H1 (cell line): ENCODE results near the gene SPTBN1. TPM values are rescaled to one million over a fixed set of nuclear protein-coding genes. Genes with fewer than 3 reads are reported as not detected.

Experiments used
- CTCF ChIA-PET: fragments of 300-600 bp; sonication (Branson Sonifier 250); formaldehyde crosslinking; loops from one replicate; lab custom pipeline; 2021; ENCODE audit not compliant: partially characterized antibody; lab: Charles Lee
- POLR2A ChIA-PET: fragments of 300-600 bp; sonication (Branson Sonifier 250); formaldehyde crosslinking; loops from one replicate; lab custom pipeline; 2021; ENCODE audit warnings: inconsistent platforms; ENCODE audit not compliant: partially characterized antibody; lab: Charles Lee
- DNase-seq, 2 experiments: peaks; one replicate each; pipeline versions ENCODE4 v3.0.0 to v3.0.0-alpha.2; 2010 to 2022; ENCODE audit warnings: low spot score in 2 of 2, low read depth in 1 of 2, mixed read lengths in 1 of 2
- FAIRE-seq: peaks from 2 replicates; lab custom pipeline; 2011; peaks lifted over from hg19 to GRCh38; lab: Jason Lieb, UNC
- H2AFZ ChIP-seq: 2 replicates; pipeline ENCODE4 v1.8.1; 2012; ENCODE audit warnings: low read length, inconsistent platforms
- H2AK5ac ChIP-seq: 2 replicates; pipeline ENCODE4 v1.6.1; 2013; ENCODE audit warnings: low read depth, low read length
- H2BK120ac ChIP-seq: replicated peaks from 2 replicates; pipeline ENCODE3; 2013; ENCODE audit warnings: low read depth, low read length, inconsistent platforms
- H2BK12ac ChIP-seq: 2 replicates; pipeline ENCODE4 v1.6.1; 2013; ENCODE audit warnings: low read depth, low read length
- H2BK15ac ChIP-seq: 2 replicates; pipeline ENCODE4 v1.6.1; 2013; ENCODE audit warnings: low read length
- H2BK20ac ChIP-seq: 2 replicates; pipeline ENCODE4 v1.6.1; 2013; ENCODE audit warnings: low read length
- H2BK5ac ChIP-seq: 2 replicates; pipeline ENCODE4 v1.6.1; 2013; ENCODE audit warnings: low read depth, low read length
- H3K14ac ChIP-seq: 2 replicates; pipeline ENCODE4 v1.6.1; 2013; ENCODE audit warnings: inconsistent platforms; ENCODE audit not compliant: insufficient read length
- H3K18ac ChIP-seq: 2 replicates; pipeline ENCODE4 v1.6.1; 2013; ENCODE audit warnings: low read length; ENCODE audit errors: extremely low read depth
- H3K23ac ChIP-seq: 2 replicates; pipeline ENCODE4 v1.6.1; 2013; ENCODE audit warnings: inconsistent platforms; ENCODE audit not compliant: insufficient read length
- H3K23me2 ChIP-seq: 2 replicates; pipeline ENCODE4 v1.6.1; 2013; ENCODE audit warnings: low read depth, low read length
- H3K27ac ChIP-seq: 2 replicates; pipeline ENCODE4 v1.6.1; 2011; ENCODE audit warnings: low read depth, low read length, inconsistent platforms
- H3K27me3 ChIP-seq, 4 experiments: replicated peaks in 1 of 4; 1 replicate in 1 of 4; 2 replicates in 3 of 4; pipeline versions ENCODE4 v1.6.1 to v1.8.1; 2011 to 2013; ENCODE audit warnings: low read length in 3 of 4, mild to moderate bottlenecking in 3 of 4, inconsistent platforms in 2 of 4, mixed read lengths in 2 of 4, moderate library complexity in 1 of 4; ENCODE audit not compliant: control insufficient read depth in 3 of 4, insufficient read depth in 3 of 4; ENCODE audit errors: extremely low read depth in 1 of 4
- H3K36me3 ChIP-seq, 4 experiments: 2 replicates each; pipeline versions ENCODE4 v1.6.1 to v1.8.1; 2011 to 2013; ENCODE audit warnings: mild to moderate bottlenecking in 4 of 4, low read length in 3 of 4, moderate library complexity in 2 of 4, control low read depth in 1 of 4, inconsistent platforms in 1 of 4; ENCODE audit not compliant: insufficient read depth in 4 of 4, control insufficient read depth in 2 of 4
- H3K4ac ChIP-seq: replicated peaks from 2 replicates; pipeline ENCODE3; 2013; ENCODE audit warnings: low read length, low read depth, mixed read lengths, inconsistent platforms; ENCODE audit not compliant: insufficient read length
- H3K4me1 ChIP-seq, 4 experiments: replicated peaks in 1 of 4; 1 replicate in 1 of 4; 2 replicates in 3 of 4; pipeline versions ENCODE4 v1.6.1 to v1.8.1; 2011 to 2013; ENCODE audit warnings: low read length in 3 of 4, inconsistent platforms in 2 of 4, mixed read lengths in 1 of 4; ENCODE audit not compliant: insufficient read depth in 4 of 4, control insufficient read depth in 3 of 4
- H3K4me2 ChIP-seq, 2 experiments: 2 replicates each; pipeline versions ENCODE4 v1.6.1 to v1.8.1; 2011 to 2013; ENCODE audit warnings: low read depth in 2 of 2, low read length in 2 of 2, control low read depth in 1 of 2, inconsistent platforms in 1 of 2, mild to moderate bottlenecking in 1 of 2; ENCODE audit not compliant: insufficient read depth in 1 of 2
- H3K4me3 ChIP-seq, 4 experiments: fragments of 200-600, 300-600 bp in 1 of 4; sonication (generic), shearing (Covaris generic), sonication (Bioruptor Twin) in 1 of 4; 2 replicates each; pipeline versions ENCODE4 v1.5.1 to v1.8.1; 2011 to 2016; ENCODE audit warnings: low read length in 4 of 4, low read depth in 3 of 4, control low read depth in 2 of 4, inconsistent platforms in 2 of 4, mild to moderate bottlenecking in 2 of 4, mixed read lengths in 1 of 4, moderate library complexity in 1 of 4; ENCODE audit not compliant: insufficient read depth in 2 of 4; ENCODE audit errors: extremely low read depth in 1 of 4
- H3K56ac ChIP-seq: replicated peaks from 2 replicates; pipeline ENCODE3; 2013; ENCODE audit warnings: low read depth, mild to moderate bottlenecking, mixed read lengths, low read length, inconsistent platforms; ENCODE audit not compliant: insufficient read length
- H3K79me1 ChIP-seq: 2 replicates; pipeline ENCODE4 v1.6.1; 2013; ENCODE audit warnings: low read depth, low read length, control low read depth
- H3K79me2 ChIP-seq, 2 experiments: 2 replicates each; pipeline versions ENCODE4 v1.6.1 to v1.8.1; 2012 to 2013; ENCODE audit warnings: low read length in 2 of 2, mild to moderate bottlenecking in 2 of 2, inconsistent platforms in 1 of 2; ENCODE audit not compliant: insufficient read depth in 2 of 2, control insufficient read depth in 1 of 2
- H3K9ac ChIP-seq, 4 experiments: replicated peaks in 1 of 4; 1 replicate in 1 of 4; 2 replicates in 3 of 4; pipeline versions ENCODE4 v1.6.1 to v1.8.1; 2011 to 2013; ENCODE audit warnings: low read depth in 3 of 4, low read length in 3 of 4, control low read depth in 2 of 4, mild to moderate bottlenecking in 2 of 4, moderate library complexity in 2 of 4, inconsistent platforms in 1 of 4; ENCODE audit errors: extremely low read depth in 1 of 4
- H3K9me3 ChIP-seq, 2 experiments: 2 replicates each; pipeline versions ENCODE4 v1.6.1 to v1.8.1; 2012 to 2013; ENCODE audit warnings: mild to moderate bottlenecking in 2 of 2, moderate library complexity in 2 of 2, control low read depth in 1 of 2, inconsistent platforms in 1 of 2, low read depth in 1 of 2, low read length in 1 of 2, mixed read lengths in 1 of 2; ENCODE audit not compliant: insufficient read depth in 2 of 2
- H4K20me1 ChIP-seq, 2 experiments: replicated peaks in 1 of 2; 2 replicates each; pipeline versions ENCODE3 to v1.8.1; 2011 to 2013; ENCODE audit warnings: inconsistent platforms in 2 of 2, low read length in 2 of 2, mild to moderate bottlenecking in 1 of 2; ENCODE audit not compliant: insufficient read depth in 2 of 2, control insufficient read depth in 1 of 2
- H4K5ac ChIP-seq: 2 replicates; pipeline ENCODE4 v1.6.1; 2013; ENCODE audit warnings: low read length, low read depth, mixed read lengths, inconsistent platforms; ENCODE audit not compliant: insufficient read length
- H4K8ac ChIP-seq: 2 replicates; pipeline ENCODE4 v1.8.0; 2013; ENCODE audit warnings: mild to moderate bottlenecking, moderate library complexity, low read length, inconsistent platforms; ENCODE audit not compliant: insufficient read depth; ENCODE audit errors: extremely low read depth
- H4K91ac ChIP-seq: replicated peaks from 2 replicates; pipeline ENCODE3; 2013; ENCODE audit warnings: low read length, mixed read lengths, inconsistent platforms; ENCODE audit not compliant: insufficient read length
- CBX5 ChIP-seq: fragments of 300-800, 300-1000 bp; sonication (generic); IDR thresholded peaks from 2 replicates; pipeline ENCODE4 v1.7.1; 2016; ENCODE audit warnings: antibody characterized with exemption, low read length, low read depth
- CEBPB ChIP-seq: IDR thresholded peaks from 2 replicates; pipeline ENCODE4 v1.6.1; 2012; ENCODE audit warnings: low read depth, low read length
- EP300 ChIP-seq, 2 experiments: IDR thresholded peaks; 1 replicate in 1 of 2; 2 replicates in 1 of 2; pipeline ENCODE4 v1.6.1; 2011 to 2012; ENCODE audit warnings: low read depth in 2 of 2, low read length in 2 of 2, mild to moderate bottlenecking in 2 of 2, borderline replicate concordance in 1 of 2, inconsistent platforms in 1 of 2, moderate library complexity in 1 of 2
- NRF1 ChIP-seq: IDR thresholded peaks from 2 replicates; pipeline ENCODE4 v1.6.1; 2011; ENCODE audit warnings: mild to moderate bottlenecking, low read depth, low read length, improper control_type of control experiment
- POLR2A ChIP-seq, 2 experiments: IDR thresholded peaks; 1 replicate in 1 of 2; 2 replicates in 1 of 2; pipeline ENCODE4 v1.6.1; 2011; ENCODE audit warnings: low read depth in 2 of 2, low read length in 2 of 2, mild to moderate bottlenecking in 2 of 2; ENCODE audit errors: control extremely low read depth in 1 of 2
- SP4 ChIP-seq: IDR thresholded peaks from 2 replicates; pipeline ENCODE4 v1.6.1; 2012; ENCODE audit warnings: low read length, inconsistent platforms
- WGBS, 2 experiments: shearing (Covaris generic) in 1 of 2; methylation state at CpG; one replicate each; pipeline versions ENCODE4 v1.1.6 to v1.1.7; 2013 to 2015; ENCODE audit warnings: low lambda C conversion rate in 2 of 2, mixed read lengths in 2 of 2, inconsistent platforms in 1 of 2, low coverage in 1 of 2, missing lambda C conversion rate in 1 of 2; ENCODE audit not compliant: insufficient replicate concordance in 2 of 2, insufficient coverage in 1 of 2, insufficient read length in 1 of 2; ENCODE audit errors: extremely low coverage in 1 of 2, missing lambda C conversion rate in 1 of 2; 5-methylcytosine and 5-hydroxymethylcytosine counted together
- polyA plus RNA-seq, 7 experiments: library from polyadenylated mRNA; depleted of rRNA in 3 of 7; stranded (reverse) in 5 of 7; unstranded in 2 of 7; fragments of >200 nt in 5 of 7; fragments of 200-250 nt in 2 of 7; gene quantifications; 1 replicate in 5 of 7; 2 replicates in 1 of 7; 4 replicates in 1 of 7; pipeline versions ENCODE4 v1.2.1 to v1.2.3, GENCODE V29; 2011 to 2013; ENCODE audit warnings: missing spikeins in 2 of 7, mixed read lengths in 2 of 7
- total RNA-seq: library from RNA; stranded (reverse); fragmentation: NEBNext Ultra II Directional; extraction: Animal tissue kit (Norgen Biotek cat#: 25700); gene quantifications from 2 replicates; pipeline ENCODE4 v1.2.1, GENCODE V29; 2021

Gene SPTBN1
- total and polyA plus RNA-seq, 2 of the 8 experiments (the other 6 are each of a cell fraction or from before 2014, with no cell fraction given): 31.8 to 180 TPM

DNA sequence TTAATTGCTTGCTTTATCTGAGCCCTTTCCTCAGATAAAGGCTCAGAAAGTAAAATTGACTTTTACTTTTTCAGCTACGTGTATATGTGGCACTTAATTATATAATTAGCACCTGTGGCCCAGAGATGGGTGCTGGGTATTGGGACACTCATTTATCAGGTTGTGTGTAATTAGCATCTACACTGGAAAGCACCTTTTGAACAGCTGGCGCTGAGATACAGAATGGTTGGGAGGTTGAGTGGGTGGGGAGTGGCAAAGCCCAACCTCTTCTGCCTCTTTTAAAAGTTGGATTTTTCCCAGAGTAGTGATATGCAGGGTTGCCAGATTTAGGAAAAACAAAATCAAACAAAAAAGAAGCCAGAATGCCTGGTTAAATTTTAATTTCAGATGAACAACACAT, 23.9 kb downstream of the SPTBN1 start:
- H4K91ac ChIP-seq: no peak overlapping the region
- H4K8ac ChIP-seq: no peak overlapping the region
- H3K23ac ChIP-seq: no peak overlapping the region
- H3K4me2 ChIP-seq: no peak overlapping the region
- no peak overlapping the region for H3K27ac ChIP-seq
- peaks cover 0 to 5% of the 10 kb centered on the region in 2 experiments; a peak in 1 of 4 replicates for H3K9me3 ChIP-seq
- WGBS, 2 experiments: 90% methylated on average over 2 of the region's 2 CpGs; no CpG with 5 or more reads in 1 of the 2 experiments
- no peak overlapping the region for H3K56ac ChIP-seq
- CTCF ChIA-PET: interaction anchor here (0.9 to 1.4 kb wide), 2 partner anchors 11 to 304 kb away, joined by 3 to 4 read pairs; no protein-coding TSS in a partner anchor
- H2BK5ac ChIP-seq: no peak overlapping the region
- FAIRE-seq (no peak), DNase-seq (no peak)
- H3K4ac ChIP-seq: no peak overlapping the region
- POLR2A ChIA-PET: no interaction called here
- H3K27me3 ChIP-seq: no peaks in the 10 kb centered on the region
- no peak overlapping the region for H3K14ac ChIP-seq
- H2AFZ ChIP-seq: no peak overlapping the region
- H3K36me3 ChIP-seq: no peaks in the 10 kb centered on the region; a peak in 1 of 8 replicates
- H3K79me1 ChIP-seq: no peaks in the 10 kb centered on the region; the same call in 1 of the 2 replicates
- H2BK15ac ChIP-seq: no peak overlapping the region
- H3K18ac ChIP-seq: no peak overlapping the region
- no peak overlapping the region for H2BK120ac ChIP-seq
- no peak overlapping the region for H4K5ac ChIP-seq
- H3K23me2 ChIP-seq: no peaks in the 10 kb centered on the region
- no peaks in the 10 kb centered on the region for H3K4me1 ChIP-seq
- no peak overlapping the region for H2AK5ac ChIP-seq
- H4K20me1 ChIP-seq: peaks cover 0 to 2% of the 10 kb centered on the region in 2 experiments
- no peak overlapping the region for H2BK12ac ChIP-seq
- TF ChIP-seq EP300 (IDR thresholded peaks at IDR 0.05; ENCODE audit: borderline replicate concordance in 1 of 2, low read depth in 2 of 2, low read length in 2 of 2) (no peak), CEBPB (no peak), POLR2A (IDR thresholded peaks at IDR 0.05; ENCODE audit: control extremely low read depth in 1 of 2, low read depth in 2 of 2, low read length in 2 of 2) (no peak), SP4 (no peak), CBX5 (no peak), NRF1 (no peak)
- H3K79me2 ChIP-seq: peaks cover 0 to 12% of the 10 kb centered on the region in 2 experiments; a peak in 1 of 4 replicates
- no peak overlapping the region for H3K4me3 ChIP-seq
- H2BK20ac ChIP-seq: no peak overlapping the region
- no peak overlapping the region for H3K9ac ChIP-seq
